NOMO-1 (cell line): ENCODE data around the gene APBB1IP.
"Not testable (repeated sequence)": the region's sequence is repeated elsewhere in the genome, so short reads cannot be mapped to it uniquely, and the experiment has no call there.

Experiments
- DNase-seq, 2 experiments: peaks; one replicate each; lab custom pipeline; 2025; ENCODE audit not compliant: unreplicated experiment in 2 of 2; lab: John Stamatoyannopoulos, UW

APBB1IP gene

DNA sequence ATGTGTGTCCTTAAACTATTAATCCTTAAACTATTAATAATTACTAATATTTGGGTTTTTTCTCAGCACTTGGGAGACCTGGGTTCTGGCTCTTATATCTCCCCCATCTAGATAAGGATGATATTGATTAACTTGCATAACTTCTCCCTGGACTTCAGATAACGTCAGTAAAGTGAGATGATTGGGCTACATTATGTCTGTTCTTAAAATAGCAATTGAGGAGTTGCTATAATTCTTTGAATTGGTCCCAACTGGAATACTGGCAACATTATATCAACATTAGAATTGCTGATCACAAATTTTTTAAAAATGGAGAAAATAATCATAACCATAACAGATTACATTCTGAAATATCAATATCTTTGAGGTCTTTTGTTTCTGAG lies 1.9 kb downstream of the APBB1IP start:
- no peak for DNase-seq

DNA sequence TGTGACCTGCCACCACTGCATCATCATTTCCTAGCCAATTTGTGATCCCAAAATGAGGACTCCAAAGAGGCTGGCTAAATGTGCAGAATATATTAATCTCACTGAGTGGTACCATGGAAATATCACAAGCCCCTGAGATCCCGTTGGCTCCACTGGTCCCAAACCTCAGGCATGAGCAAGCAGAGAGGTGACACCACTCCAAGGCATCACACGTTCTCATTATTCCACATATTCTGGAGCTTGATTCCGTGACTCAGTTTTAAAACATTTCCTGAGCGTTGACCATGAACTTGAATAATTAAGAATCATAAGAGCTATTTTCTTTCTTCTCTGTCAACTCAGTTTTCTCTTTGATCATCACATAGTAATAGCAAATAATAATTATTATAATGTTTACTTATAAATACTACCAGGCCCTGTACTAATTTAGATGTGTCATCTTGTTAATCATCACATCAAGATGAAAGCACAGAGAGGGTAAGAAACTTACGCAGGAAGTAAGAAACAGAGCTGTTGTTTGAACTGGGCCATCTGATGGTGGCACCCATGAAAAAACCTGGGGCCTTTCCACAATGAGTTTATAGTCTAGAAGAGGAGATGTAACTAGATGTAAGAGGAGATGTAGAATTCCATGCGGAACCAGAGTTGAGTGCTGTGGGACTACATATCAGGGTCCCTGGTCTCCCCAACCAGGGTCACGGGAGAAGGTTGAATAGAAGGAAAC lies 3.5 kb downstream of the APBB1IP start:
- no peak for DNase-seq

DNA sequence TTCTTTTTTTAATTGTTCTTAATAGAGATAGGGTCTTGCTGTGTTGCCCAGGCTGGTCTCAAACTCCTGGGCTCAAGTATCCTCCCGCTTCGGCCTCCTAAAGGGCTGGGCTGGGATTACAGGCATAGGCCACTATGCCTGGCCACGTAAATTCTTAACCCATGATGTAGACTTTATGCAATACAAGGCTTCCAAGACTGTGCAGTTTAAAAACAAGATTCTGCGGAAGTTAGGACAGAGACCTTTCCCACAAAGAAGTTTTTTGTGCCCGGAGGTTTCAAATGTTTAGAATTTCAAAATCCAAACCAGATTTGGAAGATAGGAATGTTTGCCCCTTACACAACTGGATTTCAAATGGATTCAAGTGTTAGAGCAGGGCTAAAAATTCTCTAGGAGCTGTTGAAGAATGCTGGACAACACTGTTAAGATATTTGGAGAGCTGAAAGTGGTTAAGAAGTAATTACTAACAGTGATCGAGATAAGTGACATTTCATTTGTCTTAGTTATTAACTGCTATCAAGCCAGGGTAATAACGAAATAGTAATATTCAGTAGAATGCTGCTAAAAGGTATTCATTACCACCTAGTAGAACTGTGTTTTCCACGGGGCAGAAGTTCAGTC lies 7.4 kb downstream of the APBB1IP start:
- no peak for DNase-seq

DNA sequence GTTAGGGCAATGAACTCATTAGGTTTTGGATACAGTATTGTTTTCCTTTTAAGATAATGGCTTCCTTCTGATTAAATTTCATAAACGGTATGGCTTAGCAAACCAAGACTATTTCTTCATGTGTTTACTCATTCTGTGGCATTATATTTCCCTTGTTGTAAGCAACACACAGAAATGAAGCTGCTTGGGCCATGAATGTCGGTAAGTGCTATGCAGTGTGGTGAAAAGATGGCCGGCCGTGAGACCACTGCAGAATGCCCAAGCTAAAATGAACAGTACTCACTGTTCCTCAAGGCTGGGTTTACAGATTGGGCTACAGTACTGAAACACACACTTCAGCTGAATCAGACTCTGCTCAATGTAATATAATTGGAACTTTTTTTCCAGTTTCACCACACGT lies 8.1 kb downstream of the APBB1IP start:
- no peak for DNase-seq

DNA sequence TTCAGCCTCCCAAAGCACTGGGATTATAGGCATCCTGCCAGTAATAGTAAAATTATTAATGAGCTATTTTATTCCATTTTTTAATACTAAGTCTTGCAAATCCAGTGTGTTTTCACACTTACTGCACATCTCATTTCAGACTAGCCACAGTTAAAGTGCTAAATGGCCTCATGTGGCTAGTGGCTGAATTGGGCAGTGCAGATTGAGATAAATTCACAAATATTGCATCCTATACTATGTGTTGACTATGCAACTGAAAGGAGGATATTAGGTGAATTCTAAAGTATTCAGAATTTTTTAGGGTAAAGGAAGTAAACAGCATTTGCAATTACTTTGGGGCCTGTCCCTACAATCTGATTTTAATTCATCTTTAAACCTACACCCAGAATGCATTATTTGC lies 10.2 kb downstream of the APBB1IP start:
- DNase-seq: no peak

DNA sequence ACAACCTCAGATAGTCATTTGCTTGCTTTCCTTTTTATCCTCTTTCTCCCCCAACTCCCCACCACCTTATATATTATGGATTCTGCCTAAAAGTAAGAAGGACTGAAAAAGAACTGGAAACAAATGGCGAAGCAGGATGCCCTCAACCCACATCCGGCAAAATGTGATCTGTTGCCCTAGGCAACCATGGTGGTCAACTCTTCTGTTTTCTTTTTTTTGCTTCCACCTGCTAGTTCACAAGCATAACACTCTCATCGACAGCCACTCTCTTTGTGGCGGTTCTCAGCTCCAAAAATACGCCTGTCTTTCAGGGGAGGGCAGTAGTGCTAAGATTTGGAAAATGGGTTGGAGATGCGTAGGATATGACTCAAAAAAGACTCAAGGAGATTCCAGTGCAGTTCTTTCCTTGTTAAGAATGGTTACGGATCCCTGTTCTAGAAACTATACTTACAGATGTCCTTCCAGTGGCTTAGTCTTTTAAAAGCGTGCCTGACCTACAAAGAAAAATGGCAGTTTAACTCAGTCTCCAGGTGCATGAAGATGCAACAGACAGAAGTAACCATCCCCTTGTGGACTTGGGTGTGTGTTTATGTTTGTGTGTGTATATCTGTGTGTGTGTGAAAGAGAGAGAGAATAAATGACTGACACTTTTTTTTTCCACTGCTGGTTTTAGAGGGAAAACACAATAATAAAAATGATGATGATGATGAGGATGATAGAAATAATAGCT lies 10.7 kb downstream of the APBB1IP start:
- DNase-seq: no peak

DNA sequence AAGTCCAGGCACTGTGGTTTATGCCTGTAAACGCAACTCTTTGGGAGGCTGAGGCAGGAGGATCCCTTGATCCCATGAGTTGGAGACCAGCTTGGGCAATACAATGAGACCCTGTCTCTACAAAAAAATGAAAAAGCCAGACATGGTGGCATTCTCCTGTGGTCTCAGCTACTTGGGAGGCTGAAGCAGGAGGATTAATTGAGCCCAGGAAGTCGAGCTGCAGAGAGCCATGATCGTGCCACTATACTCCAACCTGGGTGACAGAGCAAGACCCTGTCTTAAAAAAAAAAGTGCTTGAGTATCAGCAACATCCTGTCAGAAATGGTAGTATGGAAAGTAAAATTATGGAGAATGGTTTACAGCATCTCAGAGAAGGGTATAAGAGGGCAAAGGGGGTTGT lies 11.6 kb downstream of the APBB1IP start:
- DNase-seq: no peak

DNA sequence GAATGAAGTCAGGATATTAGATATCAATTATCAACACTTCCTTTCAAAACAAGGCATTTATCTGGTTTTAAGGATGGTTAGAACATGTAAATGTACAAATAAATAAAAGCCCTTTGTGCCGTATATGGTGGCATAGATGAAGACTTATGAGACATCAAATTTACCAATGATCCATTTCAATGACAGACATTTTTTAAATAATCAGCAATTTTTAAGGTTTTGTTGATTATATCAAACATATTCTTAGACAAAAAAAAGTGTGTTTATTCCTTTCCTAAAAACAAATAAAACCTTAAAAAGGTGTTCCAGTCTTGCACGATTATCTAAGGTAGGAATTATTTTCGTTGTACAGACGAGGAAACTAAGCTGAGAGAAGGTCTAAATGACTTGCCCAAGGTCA lies 13.8 kb downstream of the APBB1IP start:
- DNase-seq: no peak

DNA sequence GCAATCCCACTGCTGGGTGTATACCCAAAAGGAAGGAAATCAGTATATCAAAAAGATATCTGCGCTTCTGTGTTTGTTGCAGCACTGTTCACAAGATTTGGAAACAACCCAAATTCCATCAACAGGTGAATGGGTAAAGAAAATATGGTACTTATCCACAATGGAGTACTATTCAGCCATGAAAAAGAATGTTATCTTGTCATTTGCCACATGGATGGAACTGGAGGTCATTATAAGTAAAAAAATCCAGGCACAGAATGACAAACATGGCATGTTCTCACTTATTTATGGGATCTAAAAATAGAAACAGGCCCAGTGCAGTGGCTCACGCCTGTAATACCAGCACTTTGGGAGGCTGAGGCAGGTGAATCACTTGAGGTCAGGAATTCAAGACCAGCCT lies 15.7 kb downstream of the APBB1IP start:
- DNase-seq: no peak

DNA sequence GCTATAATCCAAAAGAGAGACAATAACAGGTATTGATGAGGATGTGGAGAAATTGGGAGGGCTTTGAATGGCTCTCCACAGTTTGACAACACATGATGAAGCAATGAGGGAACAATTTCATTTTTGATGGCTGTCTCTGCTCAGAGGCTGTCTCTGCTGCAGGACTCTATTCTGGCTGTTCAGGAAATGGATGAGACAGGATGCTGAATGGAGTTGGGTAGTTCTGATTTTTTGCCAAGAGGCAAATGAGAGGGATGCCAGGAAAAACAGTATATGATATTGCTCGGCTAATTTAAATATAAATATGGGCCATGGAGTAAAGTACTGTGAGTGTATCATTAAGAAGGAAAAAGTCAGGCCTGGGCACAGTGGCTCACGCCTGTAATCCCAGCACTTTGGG lies 16.8 kb downstream of the APBB1IP start:
- DNase-seq: no peak

DNA sequence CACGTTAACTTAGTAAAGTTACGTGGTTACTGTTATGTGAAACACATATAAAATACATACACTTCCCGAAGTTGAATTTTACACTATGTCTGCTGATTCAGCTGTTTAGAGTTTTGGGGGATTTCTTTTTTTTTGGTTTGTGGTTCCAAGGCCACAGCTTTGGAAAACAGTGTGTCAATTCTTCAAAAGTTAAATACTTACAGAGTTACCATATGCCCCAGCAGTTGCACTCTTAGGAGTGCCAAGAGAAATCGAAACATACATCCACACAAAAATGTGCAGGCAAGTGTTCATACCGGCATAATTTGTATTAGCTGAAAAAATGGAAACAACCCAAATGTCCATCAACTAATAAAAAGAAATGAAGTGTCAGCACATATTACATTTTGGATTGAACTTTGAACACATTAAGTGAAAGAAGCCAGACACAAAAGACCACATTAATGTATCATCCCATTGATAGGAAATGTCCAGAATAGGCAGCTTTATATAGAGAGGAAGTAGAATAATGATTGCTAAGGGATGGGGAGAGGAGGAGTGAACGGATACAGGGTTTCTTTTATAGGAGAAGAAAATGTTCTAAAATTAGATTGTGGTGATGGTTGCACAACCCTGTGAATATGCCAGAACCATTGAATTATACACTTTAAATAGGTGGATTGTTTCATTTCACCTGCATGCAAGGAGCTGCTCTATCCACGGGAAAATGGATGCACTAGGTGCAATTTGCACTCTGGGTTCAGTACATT lies 17.6 kb downstream of the APBB1IP start:
- DNase-seq: peak; percentile 40 to 51

DNA sequence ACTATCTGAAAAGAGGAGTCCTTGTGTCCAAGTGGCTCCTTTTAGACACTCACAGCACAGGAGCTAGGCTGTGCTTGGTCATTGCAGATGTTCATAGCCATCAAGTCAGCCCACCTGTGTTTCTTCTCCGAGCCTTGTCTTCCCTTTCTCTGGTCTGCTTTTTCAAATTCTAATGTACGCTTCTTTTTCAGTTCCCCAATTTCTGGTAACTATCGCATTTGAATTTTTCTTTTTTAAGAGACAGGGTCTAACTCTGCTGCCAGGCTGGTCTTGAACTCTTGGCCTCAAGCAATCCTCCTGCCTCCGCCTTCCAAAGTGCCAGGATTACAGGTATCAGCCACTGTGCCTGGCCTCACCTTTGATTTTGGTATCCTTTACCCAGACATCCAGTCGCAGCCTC lies 18.9 kb downstream of the APBB1IP start:
- peak in 1 of 2 experiments; percentile 20 for DNase-seq

DNA sequence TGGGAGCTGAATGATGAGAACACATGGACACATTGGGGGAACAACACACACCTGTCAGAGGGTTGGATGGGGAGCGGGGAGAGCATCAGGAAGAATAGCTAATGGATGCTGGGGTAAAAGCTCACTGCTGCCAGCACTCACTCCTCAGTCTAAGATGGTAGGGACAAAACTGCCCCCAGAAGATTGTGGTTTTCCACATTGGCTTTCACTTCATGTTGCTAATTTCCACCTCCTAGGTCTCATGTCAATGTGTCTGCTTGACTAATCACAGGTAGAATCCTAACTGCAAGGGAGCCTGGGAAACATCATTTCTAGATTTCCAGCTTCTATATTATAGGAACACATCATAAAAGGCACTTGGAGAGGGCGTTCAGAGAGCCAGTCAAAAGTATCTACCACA lies 22.6 kb downstream of the APBB1IP start:
- DNase-seq: no peak

DNA sequence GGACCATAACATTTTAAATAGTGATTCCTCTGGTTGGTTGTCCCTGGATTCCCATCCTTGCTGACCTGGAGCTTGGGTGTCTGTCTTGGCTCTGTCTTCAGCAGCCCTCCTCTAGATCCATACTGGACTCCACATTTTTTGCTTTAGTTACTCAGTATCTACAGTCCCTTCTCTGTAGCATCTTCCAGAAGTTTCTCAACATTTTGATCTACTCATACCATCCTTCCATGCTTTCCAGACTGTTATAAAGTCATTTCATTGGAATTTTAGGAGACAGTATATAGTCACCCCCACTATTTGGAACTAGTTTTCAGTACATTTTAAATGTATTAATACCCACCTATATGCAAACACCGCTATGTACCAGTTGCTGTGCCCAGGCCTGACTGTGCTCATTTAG lies 25.8 kb downstream of the APBB1IP start:
- no peak for DNase-seq

DNA sequence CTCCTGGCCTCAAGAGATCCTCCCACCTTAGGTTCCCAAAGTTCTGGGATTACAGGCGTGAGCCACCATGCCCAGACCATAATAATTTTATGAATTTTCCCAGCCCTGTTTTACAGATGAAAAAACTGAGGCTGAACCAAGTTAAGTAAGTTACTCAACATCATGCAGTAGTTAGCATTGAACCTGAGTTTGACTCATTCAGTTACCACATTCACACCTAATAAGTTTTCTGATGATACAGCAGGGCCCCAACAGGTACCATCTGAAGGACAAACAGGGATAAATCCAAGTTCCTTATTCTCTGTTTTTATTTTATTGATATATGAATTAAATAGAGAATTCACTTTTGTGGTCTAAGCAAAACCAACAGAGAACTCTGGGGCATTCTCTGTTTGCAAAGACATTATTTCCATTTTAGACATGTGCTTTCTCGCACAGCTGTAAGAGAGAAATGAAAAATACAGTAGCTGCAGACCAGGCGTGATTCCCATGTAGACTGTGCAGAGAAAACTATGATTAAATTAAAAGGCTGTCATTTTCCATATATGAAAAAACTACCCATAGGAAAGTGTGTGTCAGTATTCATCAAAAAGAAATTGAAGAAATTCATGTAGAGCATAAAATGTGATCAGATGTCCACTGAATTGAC lies 26.6 kb downstream of the APBB1IP start:
- no peak for DNase-seq

DNA sequence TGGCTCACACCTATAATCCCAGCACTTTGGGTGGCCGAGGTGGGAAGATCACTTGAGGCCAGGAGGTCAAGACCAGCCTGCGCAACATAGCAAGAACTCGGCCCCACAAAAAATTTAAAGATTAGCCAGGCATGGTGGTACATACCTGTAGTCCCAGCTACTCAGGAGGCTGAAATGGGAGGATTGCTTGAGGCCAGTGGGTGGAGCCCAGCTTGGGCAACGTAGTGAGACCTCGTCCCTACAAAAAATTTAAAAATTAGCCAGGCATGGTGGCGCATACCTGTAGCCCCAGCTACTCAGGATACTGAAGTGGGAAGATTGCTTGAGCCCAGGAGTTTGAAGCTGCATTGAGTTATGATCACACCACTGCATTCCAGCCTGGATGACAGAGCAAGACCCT lies 28.4 kb downstream of the APBB1IP start:
- DNase-seq: not testable (repeated sequence)

DNA sequence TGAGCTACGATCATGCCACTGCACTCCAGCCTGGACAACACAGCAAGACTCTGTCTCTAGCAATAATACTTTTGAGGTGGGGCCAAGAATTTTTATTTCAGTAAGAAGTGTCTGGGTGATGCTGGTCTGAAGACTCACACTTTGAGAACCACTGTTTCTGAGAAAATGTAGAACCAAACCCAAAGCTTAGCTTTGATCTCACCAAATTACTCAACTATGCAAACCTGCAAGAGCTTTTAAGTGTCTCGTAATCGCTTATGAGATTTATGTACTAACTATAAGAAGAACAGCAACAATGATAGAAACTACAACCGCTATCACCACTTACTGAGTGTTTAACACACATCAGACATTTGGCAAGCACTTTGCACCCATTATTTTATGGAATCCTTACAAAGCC lies 29.5 kb downstream of the APBB1IP start:
- DNase-seq: no peak

DNA sequence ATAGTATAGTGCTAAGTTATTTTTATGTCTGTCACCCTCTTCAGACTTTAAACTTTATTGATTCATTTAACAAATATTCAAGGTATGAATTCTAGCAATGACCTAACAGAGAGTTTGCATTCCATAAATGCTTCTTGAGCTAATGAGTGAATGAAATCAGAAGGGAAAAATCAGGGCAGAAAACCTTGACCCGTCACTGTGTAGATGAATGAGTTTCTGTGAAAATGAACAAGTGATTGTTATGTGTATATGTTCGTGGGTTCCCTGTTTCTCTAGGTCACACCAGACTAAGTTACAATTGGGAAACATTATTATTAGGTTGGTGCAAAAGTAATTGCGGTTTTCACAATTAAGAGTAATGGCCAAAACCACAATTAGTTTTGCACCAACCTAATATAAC lies 30.1 kb downstream of the APBB1IP start:
- DNase-seq: no peak

DNA sequence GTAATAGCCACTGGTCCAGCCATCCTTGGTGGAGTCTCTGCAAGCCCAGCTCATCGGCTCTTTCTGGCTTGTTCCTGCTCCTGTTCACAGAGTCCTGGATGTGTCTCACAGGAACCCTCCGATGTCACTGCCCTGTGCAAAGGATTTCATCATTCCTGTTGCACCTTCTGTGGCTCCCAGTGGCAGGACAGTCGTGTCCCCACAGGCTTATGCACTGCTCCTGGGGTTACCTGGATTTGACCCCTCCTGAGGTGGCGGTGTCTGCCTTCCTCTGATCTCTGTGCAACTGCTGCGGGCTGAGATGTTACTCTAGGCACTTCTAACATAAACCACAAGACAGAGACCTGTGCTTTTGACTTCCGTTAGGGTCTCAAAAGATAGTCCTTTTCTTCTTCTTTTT lies 30.6 kb downstream of the APBB1IP start:
- no peak for DNase-seq

DNA sequence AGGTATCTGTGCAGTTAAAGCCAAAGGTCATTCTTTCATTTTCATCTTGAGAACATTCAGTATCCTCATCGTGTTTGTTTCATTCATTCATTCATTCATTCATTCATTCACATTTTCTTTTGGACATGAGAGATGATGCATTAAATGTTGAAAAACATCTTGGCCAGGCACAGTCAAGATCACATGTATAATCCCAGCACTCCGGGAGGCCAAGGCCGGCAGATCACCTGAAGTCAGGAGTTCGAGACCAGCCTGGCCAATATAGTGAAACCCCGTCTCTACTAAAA lies 34.3 kb downstream of the APBB1IP start:
- DNase-seq: no peak

DNA sequence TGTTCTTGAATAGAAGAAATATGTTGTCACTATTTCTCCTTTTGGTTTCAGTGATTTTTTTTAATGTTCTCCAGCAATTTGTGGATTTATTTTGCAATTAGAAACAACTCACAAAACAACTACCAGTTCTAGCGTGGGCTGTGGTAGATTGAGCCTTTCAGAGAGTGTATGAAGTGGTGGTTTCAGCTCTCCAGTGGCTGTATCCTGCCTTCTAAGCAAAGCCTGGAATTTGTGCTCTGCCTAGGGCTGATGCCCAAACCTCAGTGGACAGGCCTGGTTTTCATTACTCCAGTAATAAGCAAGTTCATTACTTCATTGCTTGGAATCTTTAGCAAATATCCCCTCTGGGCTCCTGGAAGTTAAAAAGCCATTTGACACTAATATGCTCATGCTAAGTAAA lies 35.9 kb downstream of the APBB1IP start:
- no peak for DNase-seq
